Skeletal muscle tissue (tissue), 4 donors: ENCODE data around the gene ZNF679. TPM values are rescaled to one million over a fixed set of nuclear protein-coding genes. Genes with fewer than 3 reads are reported as not detected.
"Not testable (repeated sequence)": the region's sequence is repeated elsewhere in the genome, so short reads cannot be mapped to it uniquely, and the experiment has no call there.

Experiments used
- H3K27ac ChIP-seq: one replicate; pipeline ENCODE4 v1.7.0; 2013; ENCODE audit warnings: mild to moderate bottlenecking, low read depth, low read length, inconsistent platforms
- H3K27me3 ChIP-seq, 3 donors: one replicate each; pipeline ENCODE4 v1.7.0; 2013; ENCODE audit warnings: low read length in 3 of 3; ENCODE audit not compliant: control insufficient read depth in 3 of 3, insufficient read depth in 3 of 3
- H3K36me3 ChIP-seq, 3 donors: one replicate each; pipeline ENCODE4 v1.7.0; 2013; ENCODE audit warnings: low read length in 3 of 3; ENCODE audit not compliant: control insufficient read depth in 3 of 3, insufficient read depth in 3 of 3
- H3K4me1 ChIP-seq, 3 donors: one replicate each; pipeline ENCODE4 v1.7.0; 2013; ENCODE audit warnings: low read length in 3 of 3, mild to moderate bottlenecking in 3 of 3; ENCODE audit not compliant: control insufficient read depth in 3 of 3, insufficient read depth in 3 of 3
- H3K4me3 ChIP-seq, 3 donors: one replicate each; pipeline ENCODE4 v1.7.0; 2013; ENCODE audit warnings: low read length in 3 of 3
- H3K9ac ChIP-seq, 3 donors: one replicate each; pipeline ENCODE4 v1.7.0; 2013; ENCODE audit warnings: low read length in 3 of 3, mild to moderate bottlenecking in 3 of 3, moderate library complexity in 2 of 3, low read depth in 1 of 3
- H3K9me3 ChIP-seq, 3 donors: one replicate each; pipeline ENCODE4 v1.7.0; 2013; ENCODE audit warnings: low read length in 3 of 3; ENCODE audit not compliant: control insufficient read depth in 3 of 3
- total RNA-seq: library from RNA; depleted of rRNA; stranded (reverse); fragments of >200 nt; gene quantifications from one replicate; pipeline ENCODE4 v1.2.3, GENCODE V29; 2014
- donor health status: Osteomylitis.

Gene ZNF679
- total RNA-seq, 1 donor from 2014 or later = not detected

GRCh38 chr7:64307254-64308015, 79.2 kb downstream of the ZNF679 start:
- Histone ChIP-seq H3K27me3 (no peaks in the 10 kb centered on the region), H3K27ac (peak overlapping the region; percentile 75), H3K9ac (peak overlapping the region; percentile 79 to 96 (median 87)), H3K36me3 (no peaks in the 10 kb centered on the region), H3K4me3 (peak overlapping the region; percentile 94 to 97 (median 94)), H3K9me3 (no peaks in the 10 kb centered on the region), H3K4me1 (peaks cover 8 to 13% (median 11%) of the 10 kb centered on the region in 3 donors)

GRCh38 chr7:64308016-64308270, 79.7 kb downstream of the ZNF679 start:
- H3K36me3 ChIP-seq = no peaks in the 10 kb centered on the region
- peak overlapping the region; percentile 94 to 97 (median 94) for H3K4me3 ChIP-seq
- H3K27me3 ChIP-seq = no peaks in the 10 kb centered on the region
- H3K9me3 ChIP-seq = no peaks in the 10 kb centered on the region
- H3K4me1 ChIP-seq = peaks cover 8 to 15% (median 11%) of the 10 kb centered on the region in 3 donors
- peak overlapping the region; percentile 75 for H3K27ac ChIP-seq
- peak overlapping the region; percentile 79 to 96 (median 87) for H3K9ac ChIP-seq

- H3K4me1 ChIP-seq = peaks cover 29 to 32% (median 31%) of the 10 kb centered on the region in 3 donors
- H3K36me3 ChIP-seq = no peaks in the 10 kb centered on the region
- no peak overlapping the region for H3K9ac ChIP-seq
These were observed 82.2 kb downstream of the ZNF679 start for GRCh38 chr7:64310426-64310825.

DNA sequence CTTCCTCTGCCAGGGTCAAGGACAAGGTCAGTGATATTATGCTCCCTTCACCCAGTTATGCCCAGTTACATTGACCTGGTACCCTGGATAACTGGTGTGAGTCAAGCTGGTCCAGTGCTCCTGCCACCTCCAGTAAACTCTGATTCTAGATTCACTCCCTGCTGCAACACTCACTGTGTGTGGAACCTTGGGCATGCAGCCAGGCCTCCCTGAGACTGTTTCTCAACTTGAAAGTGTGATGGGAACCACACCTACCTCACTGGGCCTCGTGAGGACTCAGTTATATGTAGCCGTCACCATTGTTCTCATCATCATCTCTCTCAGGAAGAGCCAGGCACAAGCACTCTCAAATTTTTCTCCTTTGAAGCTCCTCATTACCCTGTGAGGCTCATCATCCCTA, 84.6 kb downstream of the ZNF679 start:
- no peak overlapping the region for H3K4me3 ChIP-seq
- no peaks in the 10 kb centered on the region for H3K36me3 ChIP-seq
- H3K9me3 ChIP-seq = no peaks in the 10 kb centered on the region
- H3K27ac ChIP-seq = no peak overlapping the region
- no peaks in the 10 kb centered on the region for H3K27me3 ChIP-seq
- no peak overlapping the region for H3K9ac ChIP-seq
- peaks cover 21 to 25% (median 22%) of the 10 kb centered on the region in 3 donors for H3K4me1 ChIP-seq

More at GRCh38 chr7:64310426-64310825, 82.2 kb downstream of the ZNF679 start:
- no peaks in the 10 kb centered on the region for H3K9me3 ChIP-seq
- no peak overlapping the region for H3K4me3 ChIP-seq
- H3K27me3 ChIP-seq = no peaks in the 10 kb centered on the region
- no peak overlapping the region for H3K27ac ChIP-seq

DNA sequence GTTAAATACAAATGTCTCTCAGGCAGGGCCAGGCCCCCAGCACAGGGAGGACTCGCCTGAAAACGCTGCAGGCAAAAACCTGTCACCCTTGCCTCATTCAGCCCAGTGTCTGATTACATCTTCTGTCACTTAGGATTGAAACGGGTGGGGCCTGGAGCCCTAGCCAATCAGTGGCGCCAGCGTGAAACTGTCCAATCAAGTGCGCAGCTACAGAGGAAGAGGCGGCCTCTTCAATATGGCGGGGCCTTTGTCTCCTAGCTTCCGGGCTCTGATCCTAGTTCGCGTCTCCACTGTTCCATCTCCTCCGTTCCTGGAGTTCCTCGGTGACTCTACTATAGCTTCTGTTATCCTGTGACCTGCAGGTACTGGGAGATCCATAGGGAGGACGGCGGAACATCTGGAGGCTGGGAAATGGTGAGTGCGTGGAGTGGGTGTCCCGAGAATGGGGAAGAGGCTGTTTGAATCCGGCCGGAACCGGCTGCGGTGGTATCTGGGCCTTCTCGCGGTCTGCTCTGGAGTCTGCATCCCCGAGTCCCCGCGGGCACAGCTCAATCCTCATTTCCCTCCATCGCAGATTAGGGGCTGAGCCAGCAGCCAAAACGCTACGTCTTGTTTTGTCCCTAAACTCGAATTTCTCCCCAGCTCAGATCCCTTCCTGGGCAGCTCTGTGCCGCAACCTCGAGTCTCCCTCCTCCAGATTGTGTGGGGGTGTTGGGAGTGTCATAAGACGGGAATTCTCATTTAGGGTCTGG, 85.6 kb downstream of the ZNF679 start, which contains the start of gene ZNF736:
TSS of gene ZNF736 (plus strand) at position 222 of the 752 bp plus-strand sequence. CDS start at position 412, 190 bp downstream.
- Histone ChIP-seq H3K4me1 (peaks cover 18 to 22% (median 22%) of the 10 kb centered on the region in 3 donors), H3K36me3 (no peaks in the 10 kb centered on the region), H3K27me3 (no peaks in the 10 kb centered on the region), H3K27ac (peak within 1 kb of the TSS; percentile 37), H3K9me3 (no peaks in the 10 kb centered on the region), H3K9ac (peak within 1 kb of the TSS; percentile 66 to 89 (median 88)), H3K4me3 (peak within 1 kb of the TSS; percentile 92 to 99 (median 99))

- peak overlapping the region; percentile 92 to 99 (median 99) for H3K4me3 ChIP-seq
- no peaks in the 10 kb centered on the region for H3K36me3 ChIP-seq
- H3K27me3 ChIP-seq = no peaks in the 10 kb centered on the region
- H3K4me1 ChIP-seq = peaks cover 18 to 22% (median 22%) of the 10 kb centered on the region in 3 donors
- H3K9ac ChIP-seq = peak overlapping the region; percentile 66 to 89 (median 88)
- H3K9me3 ChIP-seq = no peaks in the 10 kb centered on the region
- peak overlapping the region; percentile 37 for H3K27ac ChIP-seq
These were observed 86.3 kb downstream of the ZNF679 start for GRCh38 chr7:64314566-64314965.

DNA sequence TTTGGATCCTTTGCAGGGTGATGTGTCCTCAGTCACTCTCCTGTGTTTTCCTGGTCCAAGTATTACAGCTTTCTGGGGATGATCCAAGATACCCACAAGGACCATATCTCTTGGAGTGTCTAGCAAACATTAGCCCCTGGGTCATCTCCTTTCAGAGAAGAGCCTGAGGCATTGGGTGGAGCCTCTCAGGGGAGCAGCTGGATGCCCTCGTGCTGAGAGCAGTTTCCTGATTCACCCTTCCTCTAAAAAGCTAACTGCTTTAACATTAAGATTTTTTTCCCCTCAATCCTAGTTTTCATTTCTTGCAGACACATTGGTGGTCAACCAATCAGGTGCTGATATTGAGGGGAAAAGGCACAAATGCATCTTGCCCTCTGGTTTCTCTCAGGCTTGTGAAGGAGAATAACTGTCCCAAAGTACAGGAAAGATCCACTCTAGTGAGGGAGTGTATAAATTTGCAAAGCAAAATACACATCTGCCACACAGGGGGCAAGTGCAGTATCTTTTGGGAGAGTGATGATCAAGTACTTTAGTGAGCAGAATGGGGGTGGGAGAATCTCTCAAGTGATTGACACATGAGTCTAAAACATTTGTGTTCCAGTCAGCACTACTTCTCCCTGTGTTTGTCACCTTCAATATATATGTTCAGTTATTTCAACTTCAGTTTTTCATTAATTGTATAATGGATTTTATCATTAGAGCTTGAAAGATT, 87.9 kb downstream of the ZNF679 start:
- not testable (repeated sequence) for H3K27me3 ChIP-seq, H3K4me3 ChIP-seq, H3K9ac ChIP-seq, H3K36me3 ChIP-seq, H3K9me3 ChIP-seq, H3K27ac ChIP-seq
- H3K4me1 ChIP-seq = peaks cover 18 to 22% (median 22%) of the 10 kb centered on the region in 3 donors

Other genes with a start within 250 kb of the ZNF679 start
- gene ZNF722, start 229.6 kb upstream of the ZNF679 start, total RNA-seq = not detected
- under 0.01 TPM for gene ZNF727, start 183.0 kb upstream of the ZNF679 start, total RNA-seq
- not detected for gene ZNF735, start 21.3 kb upstream of the ZNF679 start, total RNA-seq
- gene ZNF736, start 85.5 kb downstream of the ZNF679 start, total RNA-seq = 20.4 TPM